Measurements from ENCODE around the gene RAB30.

The RAB30 gene

DNA sequence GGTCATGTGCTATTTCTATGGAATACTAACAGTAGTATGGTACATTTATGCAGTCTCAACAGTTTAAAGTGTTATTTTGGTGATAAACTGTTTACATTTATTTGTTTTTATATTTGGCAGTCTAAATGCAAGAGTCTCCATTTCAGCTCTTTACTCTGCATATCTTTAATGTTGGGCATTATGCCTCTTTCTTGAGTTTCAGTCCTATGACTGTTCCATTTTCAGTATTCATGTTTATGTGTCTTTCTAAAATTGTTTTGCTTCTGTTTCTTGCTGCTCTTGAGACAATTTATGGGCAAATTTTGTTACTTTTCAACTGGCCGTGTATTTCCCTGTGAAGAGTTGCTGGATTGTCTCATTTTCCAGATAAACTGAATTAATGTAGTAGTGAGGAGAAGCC lies 6.6 kb upstream of the RAB30 start:
- Histone ChIP-seq H3K27ac (replicated peaks; ENCODE audit: low read length) (no peak overlapping the region), H3K18ac (ENCODE audit: low read length) (no peak overlapping the region), H2AK5ac (ENCODE audit: low read depth, low read length) (no peak overlapping the region), H3K9ac (ENCODE audit: low read depth, low read length, poor library complexity) (no peak overlapping the region), H2BK120ac (ENCODE audit: low read depth, low read length) (no peak overlapping the region), H4K8ac (ENCODE audit: low read depth, low read length) (no peak overlapping the region), H2AFZ (ENCODE audit: low read length) (no peak overlapping the region), H2BK15ac (ENCODE audit: low read length) (no peak overlapping the region), H3K36me3 (replicated peaks in 1 of 2; ENCODE audit: control insufficient read depth in 2 of 2, insufficient read depth in 2 of 2, low read length in 2 of 2) (peaks cover 7 to 67% of the 10 kb centered on the region in 2 donors), H2BK12ac (ENCODE audit: low read length) (no peak overlapping the region), H3K4me1 (ENCODE audit: control insufficient read depth in 2 of 2, insufficient read depth in 1 of 2, low read depth in 1 of 2, low read length in 2 of 2) (peaks cover 0 to 5% of the 10 kb centered on the region in 2 donors), H3K27me3 (ENCODE audit: control insufficient read depth in 3 of 3, insufficient read depth in 3 of 3, low read depth in 1 of 3, low read length in 3 of 3) (no peaks in the 10 kb centered on the region), H3K9me3 (replicated peaks in 1 of 2; ENCODE audit: control insufficient read depth in 2 of 2, insufficient read depth in 1 of 2, low read depth in 1 of 2, low read length in 2 of 2) (no peaks in the 10 kb centered on the region), H3K14ac (ENCODE audit: low read length) (no peak overlapping the region), H3K4me3 (ENCODE audit: low read length in 2 of 2) (no peak overlapping the region), H3K79me1 (ENCODE audit: low read depth, low read length) (peaks cover 2% of the 10 kb centered on the region), H4K91ac (ENCODE audit: low read depth, low read length, poor library complexity) (no peak overlapping the region), H3K4me2 (ENCODE audit: insufficient read depth, low read length, poor library complexity, severe bottlenecking) (no peak overlapping the region), H3K23ac (ENCODE audit: low read depth, low read length, poor library complexity) (no peak overlapping the region), H2BK5ac (ENCODE audit: low read length) (no peak overlapping the region), H3K4ac (ENCODE audit: low read length) (no peak overlapping the region)
- no CpG with 5 or more reads among the region's 1 CpG for WGBS, 2 donors (ENCODE audit: extremely low coverage in 2 of 2, insufficient read length in 2 of 2, insufficient replicate concordance in 1 of 2)
- no peak for DNase-seq (ENCODE audit: low spot score)

DNA sequence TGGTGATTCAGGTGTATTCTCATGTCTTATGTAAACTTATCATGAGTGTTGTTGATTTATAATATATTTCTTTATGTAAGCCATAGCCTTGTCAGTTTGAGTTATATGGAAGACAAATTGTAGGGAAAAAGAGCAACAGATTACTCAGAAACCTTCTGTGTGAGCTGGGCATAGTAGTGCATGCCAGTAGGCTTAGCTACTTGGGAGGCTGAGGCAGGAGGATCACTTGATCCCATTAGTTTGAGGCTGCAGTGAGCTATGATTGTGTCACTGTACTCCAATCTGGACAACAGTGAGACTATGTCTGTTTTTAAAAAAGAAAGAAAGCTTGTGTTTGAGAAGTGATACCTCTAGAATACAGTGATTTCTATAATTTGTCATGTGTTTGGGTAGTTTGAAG lies 2.2 kb upstream of the RAB30 start:
- H3K27me3 ChIP-seq (ENCODE audit: control insufficient read depth in 3 of 3, insufficient read depth in 3 of 3, low read depth in 1 of 3, low read length in 3 of 3): no peaks in the 10 kb centered on the region

DNA sequence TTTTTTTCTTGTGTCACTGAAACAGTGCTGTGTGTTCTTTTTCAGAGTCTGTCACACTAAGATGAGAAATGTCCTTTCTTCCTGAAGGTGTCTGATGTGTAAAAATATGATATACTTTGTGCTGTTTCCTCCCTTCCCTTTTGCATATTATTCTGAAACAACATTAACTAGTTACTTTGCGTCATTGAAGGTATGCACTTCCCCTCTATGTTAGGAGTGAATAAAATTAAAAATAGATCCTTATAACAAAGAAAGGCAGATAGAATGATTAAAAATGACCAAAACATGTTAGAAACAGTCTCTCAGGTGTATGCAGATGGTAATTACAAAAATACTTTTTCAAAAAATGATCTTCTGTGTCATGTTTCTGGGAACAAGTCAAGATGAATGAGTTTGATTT lies 1.6 kb upstream of the RAB30 start:
- H4K8ac ChIP-seq (ENCODE audit: low read depth, low read length): no peak overlapping the region
- no peak overlapping the region for H2BK120ac ChIP-seq (ENCODE audit: low read depth, low read length)
- H3K9me3 ChIP-seq (replicated peaks in 1 of 2; ENCODE audit: control insufficient read depth in 2 of 2, insufficient read depth in 1 of 2, low read depth in 1 of 2, low read length in 2 of 2): no peaks in the 10 kb centered on the region
- peaks cover 4 to 56% of the 10 kb centered on the region in 2 donors for H3K36me3 ChIP-seq (replicated peaks in 1 of 2; ENCODE audit: control insufficient read depth in 2 of 2, insufficient read depth in 2 of 2, low read length in 2 of 2)
- H3K79me1 ChIP-seq (ENCODE audit: low read depth, low read length): peaks cover 4% of the 10 kb centered on the region
- peak overlapping the region in 1 of 2 donors; percentile 86 for H3K4me3 ChIP-seq (ENCODE audit: low read length in 2 of 2)
- no peak overlapping the region for H3K18ac ChIP-seq (ENCODE audit: low read length)
- no peak overlapping the region for H4K91ac ChIP-seq (ENCODE audit: low read depth, low read length, poor library complexity)
- H3K4me2 ChIP-seq (ENCODE audit: insufficient read depth, low read length, poor library complexity, severe bottlenecking): no peak overlapping the region
- no peaks in the 10 kb centered on the region for H3K27me3 ChIP-seq (ENCODE audit: control insufficient read depth in 3 of 3, insufficient read depth in 3 of 3, low read depth in 1 of 3, low read length in 3 of 3)
- no peak overlapping the region for H3K14ac ChIP-seq (ENCODE audit: low read length)
- no peak overlapping the region for H3K23ac ChIP-seq (ENCODE audit: low read depth, low read length, poor library complexity)
- no peak overlapping the region for H2BK15ac ChIP-seq (ENCODE audit: low read length)
- no CpG with 5 or more reads among the region's 1 CpG for whole genome bisulfite sequencing, 2 donors (ENCODE audit: extremely low coverage in 2 of 2, insufficient read length in 2 of 2, insufficient replicate concordance in 1 of 2)
- H2AFZ ChIP-seq (ENCODE audit: low read length): no peak overlapping the region
- H3K27ac ChIP-seq (replicated peaks; ENCODE audit: low read length): no peak overlapping the region
- H2AK5ac ChIP-seq (ENCODE audit: low read depth, low read length): no peak overlapping the region
- H3K9ac ChIP-seq (ENCODE audit: low read depth, low read length, poor library complexity): no peak overlapping the region
- no peak for DNase-seq (ENCODE audit: low spot score)
- H3K4me1 ChIP-seq (ENCODE audit: control insufficient read depth in 2 of 2, insufficient read depth in 1 of 2, low read depth in 1 of 2, low read length in 2 of 2): peaks cover 8 to 18% of the 10 kb centered on the region in 2 donors
- no peak overlapping the region for H2BK12ac ChIP-seq (ENCODE audit: low read length)
- no peak overlapping the region for H2BK5ac ChIP-seq (ENCODE audit: low read length)
- H3K4ac ChIP-seq (ENCODE audit: low read length): no peak overlapping the region

More for the DNA sequence above, 2.2 kb upstream of the RAB30 start:
- H2AK5ac ChIP-seq (ENCODE audit: low read depth, low read length): no peak overlapping the region
- H4K91ac ChIP-seq (ENCODE audit: low read depth, low read length, poor library complexity): no peak overlapping the region
- no peak overlapping the region for H3K18ac ChIP-seq (ENCODE audit: low read length)
- no peak overlapping the region for H4K8ac ChIP-seq (ENCODE audit: low read depth, low read length)
- no peak overlapping the region for H3K4ac ChIP-seq (ENCODE audit: low read length)
- no peaks in the 10 kb centered on the region for H3K9me3 ChIP-seq (replicated peaks in 1 of 2; ENCODE audit: control insufficient read depth in 2 of 2, insufficient read depth in 1 of 2, low read depth in 1 of 2, low read length in 2 of 2)
- no peak overlapping the region for H3K9ac ChIP-seq (ENCODE audit: low read depth, low read length, poor library complexity)
- H2BK5ac ChIP-seq (ENCODE audit: low read length): no peak overlapping the region
- no peak overlapping the region for H3K4me2 ChIP-seq (ENCODE audit: insufficient read depth, low read length, poor library complexity, severe bottlenecking)
- no peak overlapping the region for H3K14ac ChIP-seq (ENCODE audit: low read length)
- H3K27ac ChIP-seq (replicated peaks; ENCODE audit: low read length): no peak overlapping the region
- no peak overlapping the region for H2BK12ac ChIP-seq (ENCODE audit: low read length)
- no peak overlapping the region for H3K23ac ChIP-seq (ENCODE audit: low read depth, low read length, poor library complexity)
- H3K79me1 ChIP-seq (ENCODE audit: low read depth, low read length): peaks cover 4% of the 10 kb centered on the region
- no peak overlapping the region for H2BK120ac ChIP-seq (ENCODE audit: low read depth, low read length)
- no peak overlapping the region for H2BK15ac ChIP-seq (ENCODE audit: low read length)
- no peak overlapping the region for H2AFZ ChIP-seq (ENCODE audit: low read length)
- H3K4me3 ChIP-seq (ENCODE audit: low read length in 2 of 2): no peak overlapping the region
- H3K4me1 ChIP-seq (ENCODE audit: control insufficient read depth in 2 of 2, insufficient read depth in 1 of 2, low read depth in 1 of 2, low read length in 2 of 2): peaks cover 8 to 18% of the 10 kb centered on the region in 2 donors
- peaks cover 4 to 58% of the 10 kb centered on the region in 2 donors for H3K36me3 ChIP-seq (replicated peaks in 1 of 2; ENCODE audit: control insufficient read depth in 2 of 2, insufficient read depth in 2 of 2, low read length in 2 of 2)
- no peak for DNase-seq (ENCODE audit: low spot score)

DNA sequence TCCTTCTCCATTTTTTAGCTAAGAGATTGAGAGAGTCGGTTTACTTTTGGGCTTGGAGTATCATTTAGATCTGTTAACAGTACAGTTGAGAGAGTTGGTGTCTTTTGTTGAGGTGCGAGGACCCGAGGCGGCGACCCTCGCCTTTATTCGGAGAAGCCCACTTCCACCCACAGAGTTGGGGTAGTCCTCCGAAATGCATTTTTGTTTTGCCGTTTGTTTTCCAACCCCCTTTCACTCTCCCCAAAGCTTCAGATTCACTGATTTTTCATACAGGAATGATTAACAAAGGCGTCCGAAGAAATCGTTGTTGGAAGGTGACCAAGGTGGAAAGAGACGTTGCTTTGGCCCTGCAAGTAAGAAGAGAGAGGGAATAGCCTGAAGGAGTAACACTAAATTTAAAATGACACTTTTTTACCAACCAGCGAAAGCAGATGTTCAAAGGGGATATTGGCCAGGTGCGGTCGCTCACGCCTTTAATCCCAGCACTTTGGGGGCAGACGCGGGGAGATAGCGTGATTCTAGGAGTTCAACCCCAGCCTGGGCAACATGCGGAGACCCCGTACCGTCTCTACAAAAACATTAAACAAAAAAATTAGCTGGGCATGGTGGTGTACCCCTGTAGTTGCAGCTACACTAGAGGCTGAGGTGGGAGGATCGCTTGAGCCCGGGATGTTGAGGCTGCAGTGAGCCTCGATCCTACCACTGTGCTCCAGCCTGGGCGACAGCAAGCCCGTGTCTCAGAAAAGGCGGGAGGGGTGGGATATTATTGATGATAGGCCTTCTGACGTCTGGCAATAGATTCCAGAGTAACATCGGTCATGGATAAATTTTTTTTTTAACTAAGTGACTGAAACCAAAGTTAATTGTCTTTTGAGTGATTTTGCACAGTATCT lies 899 bp upstream of the RAB30 start:
- no peak overlapping the region for H4K8ac ChIP-seq (ENCODE audit: low read depth, low read length)
- H2BK15ac ChIP-seq (ENCODE audit: low read length): peak overlapping the region; percentile 20
- peak; percentile 9 for DNase-seq (ENCODE audit: low spot score)
- H3K23ac ChIP-seq (ENCODE audit: low read depth, low read length, poor library complexity): no peak overlapping the region
- peak overlapping the region; percentile 90 for H2BK5ac ChIP-seq (ENCODE audit: low read length)
- H3K14ac ChIP-seq (ENCODE audit: low read length): no peak overlapping the region
- H3K9me3 ChIP-seq (replicated peaks in 1 of 2; ENCODE audit: control insufficient read depth in 2 of 2, insufficient read depth in 1 of 2, low read depth in 1 of 2, low read length in 2 of 2): no peaks in the 10 kb centered on the region
- no peaks in the 10 kb centered on the region for H3K27me3 ChIP-seq (ENCODE audit: control insufficient read depth in 3 of 3, insufficient read depth in 3 of 3, low read depth in 1 of 3, low read length in 3 of 3)
- H2BK12ac ChIP-seq (ENCODE audit: low read length): no peak overlapping the region
- H2AFZ ChIP-seq (ENCODE audit: low read length): peak overlapping the region; percentile 88
- H4K91ac ChIP-seq (ENCODE audit: low read depth, low read length, poor library complexity): no peak overlapping the region
- no CpG with 5 or more reads among the region's 31 CpGs for WGBS, 2 donors (ENCODE audit: extremely low coverage in 2 of 2, insufficient read length in 2 of 2, insufficient replicate concordance in 1 of 2)
- peaks cover 4% of the 10 kb centered on the region for H3K79me1 ChIP-seq (ENCODE audit: low read depth, low read length)
- peak overlapping the region; percentile 54 for H3K4me2 ChIP-seq (ENCODE audit: insufficient read depth, low read length, poor library complexity, severe bottlenecking)
- H3K4ac ChIP-seq (ENCODE audit: low read length): peak overlapping the region; percentile 18
- H3K4me3 ChIP-seq (ENCODE audit: low read length in 2 of 2): peak overlapping the region; percentile 86 to 95
- peaks cover 4 to 49% of the 10 kb centered on the region in 2 donors for H3K36me3 ChIP-seq (replicated peaks in 1 of 2; ENCODE audit: control insufficient read depth in 2 of 2, insufficient read depth in 2 of 2, low read length in 2 of 2)
- no peak overlapping the region for H3K18ac ChIP-seq (ENCODE audit: low read length)
- no peak overlapping the region for H2AK5ac ChIP-seq (ENCODE audit: low read depth, low read length)
- H3K9ac ChIP-seq (ENCODE audit: low read depth, low read length, poor library complexity): no peak overlapping the region
- H2BK120ac ChIP-seq (ENCODE audit: low read depth, low read length): no peak overlapping the region
- H3K4me1 ChIP-seq (ENCODE audit: control insufficient read depth in 2 of 2, insufficient read depth in 1 of 2, low read depth in 1 of 2, low read length in 2 of 2): peaks cover 8 to 18% of the 10 kb centered on the region in 2 donors
- H3K27ac ChIP-seq (replicated peaks; ENCODE audit: low read length): peak overlapping the region; percentile 61
